GM21528 (cell line): ENCODE data around the gene ACAT1.
A peak's percentile ranks its signal among the peaks of the same experiment; 100 is the strongest.
"Not testable (repeated sequence)": the region's sequence is repeated elsewhere in the genome, so short reads cannot be mapped to it uniquely, and the experiment has no call there.

Experiments used
- ATAC-seq: cut with Tn5 transposase; IDR thresholded peaks from one replicate; pipeline ENCODE4 v1.9.1; 2021; ENCODE audit warnings: mild to moderate bottlenecking, moderate library complexity; ENCODE audit not compliant: unreplicated experiment, low FRiP score

The ACAT1 gene

GRCh38 chr11:108142304-108142703 is 20.9 kb downstream of the ACAT1 start:
- ATAC-seq = no peak

DNA sequence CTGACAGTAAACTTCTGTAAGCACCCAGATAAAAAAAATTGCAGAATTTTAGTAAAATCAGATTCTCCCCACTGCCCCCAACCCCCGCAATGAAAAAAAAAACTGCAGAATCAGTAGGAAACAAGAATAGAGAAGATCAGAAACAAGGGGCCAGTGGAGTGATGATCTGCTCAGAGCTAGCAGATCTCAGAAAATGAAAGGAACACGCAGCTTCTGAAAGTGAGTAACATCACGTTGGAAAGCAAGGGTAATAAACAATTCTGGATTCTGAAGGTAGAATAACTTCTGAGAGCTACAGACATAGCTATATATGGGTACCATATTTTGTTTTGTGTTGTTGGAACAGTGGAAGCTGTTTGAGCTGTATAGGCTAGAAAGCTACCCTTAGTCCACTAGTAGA is 23.2 kb downstream of the ACAT1 start:
- no peak for ATAC-seq

DNA sequence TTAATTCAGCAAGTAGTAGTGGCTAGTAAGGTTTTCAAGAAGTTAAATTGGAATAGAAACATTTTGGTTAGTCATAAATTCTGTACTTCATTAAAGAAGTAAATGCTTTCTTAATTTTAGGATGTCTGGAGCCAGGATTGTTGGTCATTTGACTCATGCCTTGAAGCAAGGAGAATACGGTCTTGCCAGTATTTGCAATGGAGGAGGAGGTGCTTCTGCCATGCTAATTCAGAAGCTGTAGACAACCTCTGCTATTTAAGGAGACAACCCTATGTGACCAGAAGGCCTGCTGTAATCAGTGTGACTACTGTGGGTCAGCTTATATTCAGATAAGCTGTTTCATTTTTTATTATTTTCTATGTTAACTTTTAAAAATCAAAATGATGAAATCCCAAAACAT is 25.8 kb downstream of the ACAT1 start:
- no peak for ATAC-seq

- no peak for ATAC-seq
Observed at GRCh38 chr11:108148556-108148955, 27.2 kb downstream of the ACAT1 start.

DNA sequence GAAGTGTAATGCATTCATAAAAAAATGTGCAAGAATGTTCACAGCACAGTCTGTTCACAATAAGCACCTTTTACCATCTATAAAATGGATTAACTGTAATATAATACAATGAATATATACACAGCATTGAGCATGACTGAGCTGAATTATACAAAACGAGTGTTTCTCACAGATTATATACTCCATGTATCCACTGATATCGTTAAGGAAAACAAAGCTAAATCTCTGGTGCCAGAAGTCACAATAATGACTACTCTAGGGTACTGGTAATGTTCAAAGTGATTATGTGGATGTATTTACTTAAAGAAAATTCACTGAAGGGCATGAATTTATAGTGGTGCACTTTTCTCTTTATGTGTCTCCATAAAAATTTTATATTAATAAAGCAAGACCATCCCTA is 33.2 kb downstream of the ACAT1 start:
- ATAC-seq = no peak

DNA sequence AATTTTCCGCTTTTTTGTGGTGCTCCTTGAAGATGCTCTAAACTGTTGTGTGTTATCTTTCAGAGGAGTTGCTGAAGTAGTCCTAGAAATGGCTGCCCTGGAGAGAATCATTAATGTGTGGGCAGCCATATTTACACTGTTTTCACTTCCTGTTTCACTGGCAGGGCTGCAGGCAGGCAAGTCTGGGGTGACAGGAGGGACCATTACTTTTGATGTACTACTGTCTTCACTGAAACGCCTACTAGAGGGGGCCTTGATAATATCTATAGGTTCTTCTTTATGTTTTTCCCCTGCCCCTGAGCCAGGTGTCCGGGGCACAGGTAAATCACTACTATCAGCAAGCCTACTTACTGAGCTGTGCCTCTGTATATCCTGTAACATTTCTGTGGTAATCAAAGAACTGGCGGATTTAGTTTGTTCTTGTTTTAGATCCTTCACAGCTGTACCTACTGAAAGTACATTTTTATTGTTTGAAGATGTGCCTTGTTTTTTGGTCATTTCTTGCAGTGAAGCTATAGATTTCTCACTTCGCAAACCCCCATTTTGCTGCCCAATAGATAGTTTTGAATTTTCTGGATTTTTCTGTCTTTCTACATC is 39.7 kb downstream of the ACAT1 start:
- ATAC-seq = peak; percentile 98

- ATAC-seq = not testable (repeated sequence)
Observed at GRCh38 chr11:108162878-108163277, 41.5 kb downstream of the ACAT1 start.

- no peak for ATAC-seq
Observed at GRCh38 chr11:108167624-108168023, 46.3 kb downstream of the ACAT1 start.

GRCh38 chr11:108170184-108170583 is 48.8 kb downstream of the ACAT1 start:
- no peak for ATAC-seq

GRCh38 chr11:108177570-108177969 is 56.2 kb downstream of the ACAT1 start:
- no peak for ATAC-seq

- ATAC-seq = no peak
Observed at GRCh38 chr11:108193725-108194124, 72.4 kb downstream of the ACAT1 start.

DNA sequence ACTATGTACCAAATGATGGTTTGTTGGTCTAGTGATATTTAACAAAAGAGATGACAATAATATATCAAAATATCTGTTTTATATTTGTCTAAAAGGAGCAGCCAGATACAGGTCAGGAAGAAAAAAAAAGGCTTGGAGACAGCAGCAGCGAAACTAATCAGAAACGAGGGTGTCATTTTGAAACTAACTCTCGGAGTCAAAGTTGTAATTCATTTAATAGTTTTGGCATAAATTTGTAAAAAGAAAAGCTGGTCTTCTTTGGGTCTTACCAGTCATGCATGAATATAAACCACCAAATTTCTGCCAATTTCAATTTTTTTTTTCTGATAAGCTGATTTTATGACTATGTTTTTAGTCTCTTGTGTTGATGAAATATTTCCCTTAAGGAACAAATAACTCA is 75.5 kb downstream of the ACAT1 start:
- ATAC-seq = peak; percentile 33
